ENCODE data around the gene PDIA5.

DNA sequence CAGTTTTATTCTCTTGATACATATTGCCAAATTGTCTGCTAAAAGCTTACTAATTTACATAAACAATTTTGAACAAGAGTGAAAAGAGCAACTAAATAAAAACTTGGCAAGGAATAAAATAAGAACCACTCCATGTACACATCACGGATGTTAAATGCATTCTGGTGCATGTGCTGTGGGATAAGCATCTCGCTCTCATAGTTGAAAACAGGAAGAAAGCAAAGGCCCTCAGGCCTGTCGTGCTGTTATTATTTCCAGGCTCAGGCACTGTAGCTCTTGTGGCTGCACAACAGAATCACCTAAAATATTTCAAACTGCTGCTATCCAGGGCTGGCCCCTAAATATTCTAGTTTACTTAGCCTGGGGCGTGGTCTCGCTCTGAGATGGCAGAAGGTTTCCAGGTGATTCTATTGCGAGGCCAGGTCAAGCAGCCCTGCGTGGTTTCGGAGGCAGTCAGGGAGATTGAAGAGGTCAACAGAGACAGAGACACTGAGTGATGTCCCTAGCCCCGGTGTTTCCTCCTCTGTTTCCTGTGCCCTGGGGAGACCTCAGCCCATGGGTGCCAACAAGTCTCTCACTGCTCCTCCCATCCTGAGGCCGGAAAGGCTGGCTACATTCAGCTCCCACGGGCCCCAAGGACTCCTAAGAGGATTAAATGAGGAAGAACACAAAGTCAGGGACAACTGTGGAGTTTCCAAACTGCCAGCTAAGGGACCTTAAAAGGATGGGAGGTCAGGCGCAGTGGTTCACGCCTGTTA lies 18.2 kb upstream of the PDIA5 start:
- TF ChIP-seq, protein P1, sequence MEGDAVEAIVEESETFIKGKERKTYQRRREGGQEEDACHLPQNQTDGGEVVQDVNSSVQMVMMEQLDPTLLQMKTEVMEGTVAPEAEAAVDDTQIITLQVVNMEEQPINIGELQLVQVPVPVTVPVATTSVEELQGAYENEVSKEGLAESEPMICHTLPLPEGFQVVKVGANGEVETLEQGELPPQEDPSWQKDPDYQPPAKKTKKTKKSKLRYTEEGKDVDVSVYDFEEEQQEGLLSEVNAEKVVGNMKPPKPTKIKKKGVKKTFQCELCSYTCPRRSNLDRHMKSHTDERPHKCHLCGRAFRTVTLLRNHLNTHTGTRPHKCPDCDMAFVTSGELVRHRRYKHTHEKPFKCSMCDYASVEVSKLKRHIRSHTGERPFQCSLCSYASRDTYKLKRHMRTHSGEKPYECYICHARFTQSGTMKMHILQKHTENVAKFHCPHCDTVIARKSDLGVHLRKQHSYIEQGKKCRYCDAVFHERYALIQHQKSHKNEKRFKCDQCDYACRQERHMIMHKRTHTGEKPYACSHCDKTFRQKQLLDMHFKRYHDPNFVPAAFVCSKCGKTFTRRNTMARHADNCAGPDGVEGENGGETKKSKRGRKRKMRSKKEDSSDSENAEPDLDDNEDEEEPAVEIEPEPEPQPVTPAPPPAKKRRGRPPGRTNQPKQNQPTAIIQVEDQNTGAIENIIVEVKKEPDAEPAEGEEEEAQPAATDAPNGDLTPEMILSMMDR (conservative IDR thresholded peaks at IDR 0.05): no peak
- no peak for TF ChIP-seq ZFX (IDR thresholded peaks at IDR 0.05)
